GM12875 (cell line): ENCODE results near the gene RMND5B.
A peak's percentile ranks its signal among the peaks of the same experiment; 100 is the strongest.

Experiments used
- H3K4me3 ChIP-seq: one replicate; pipeline ENCODE4 v1.5.1; 2011; ENCODE audit warnings: low read depth, low read length, control low read depth
- CTCF ChIP-seq: IDR thresholded peaks from 2 replicates; pipeline ENCODE4 v1.5.1; 2011; ENCODE audit warnings: low read depth, mild to moderate bottlenecking, control low read depth, inconsistent platforms, low read length, moderate library complexity, borderline replicate concordance; ENCODE audit not compliant: insufficient read depth

Gene RMND5B

GRCh38 chr5:178149199-178149932 lies 18.6 kb downstream of the RMND5B start:
- TF ChIP-seq CTCF, result no peak
- no peak overlapping the region for H3K4me3 ChIP-seq

DNA sequence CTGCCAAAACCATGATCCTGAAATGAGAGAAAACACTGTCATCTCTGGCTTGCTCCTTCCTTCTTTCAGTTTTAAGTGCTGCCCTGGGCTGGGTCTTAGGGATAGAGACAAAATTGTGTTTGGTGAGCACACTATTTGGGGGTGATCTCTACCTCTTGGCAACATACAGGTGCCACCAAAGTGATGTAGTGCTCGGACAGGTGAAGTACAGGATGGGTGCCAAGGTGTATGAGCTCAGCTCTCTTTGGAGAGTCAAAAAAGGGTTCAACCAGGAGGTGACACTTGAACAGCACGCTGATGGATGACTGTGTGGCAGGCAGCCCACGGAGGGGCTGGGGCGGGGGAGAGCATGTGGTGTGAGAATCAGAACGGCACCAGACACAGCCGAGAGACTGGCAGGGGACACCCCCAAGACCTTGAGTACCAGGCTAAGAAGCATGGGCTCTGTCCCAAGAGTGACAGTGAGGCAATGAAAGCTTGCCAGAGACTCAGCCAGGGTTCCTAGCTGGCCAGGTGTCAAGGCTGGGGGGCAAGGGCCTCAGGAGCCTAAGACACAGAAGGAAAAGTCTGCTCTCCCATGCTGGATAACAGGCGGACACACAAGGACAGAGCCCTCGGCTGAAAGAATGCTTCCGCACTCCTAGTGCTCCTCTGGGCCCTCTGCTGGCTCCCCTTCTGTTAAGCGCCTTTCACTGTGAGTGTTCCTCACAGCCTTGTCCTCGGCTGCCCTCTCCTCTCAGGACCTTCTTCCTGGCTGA lies 20.3 kb downstream of the RMND5B start:
- no peak overlapping the region for H3K4me3 ChIP-seq
- no peak for TF ChIP-seq CTCF

GRCh38 chr5:178152491-178153444 lies 22.0 kb downstream of the RMND5B start:
- H3K4me3 ChIP-seq, result peak overlapping the region; percentile 83
- no peak for TF ChIP-seq CTCF

DNA sequence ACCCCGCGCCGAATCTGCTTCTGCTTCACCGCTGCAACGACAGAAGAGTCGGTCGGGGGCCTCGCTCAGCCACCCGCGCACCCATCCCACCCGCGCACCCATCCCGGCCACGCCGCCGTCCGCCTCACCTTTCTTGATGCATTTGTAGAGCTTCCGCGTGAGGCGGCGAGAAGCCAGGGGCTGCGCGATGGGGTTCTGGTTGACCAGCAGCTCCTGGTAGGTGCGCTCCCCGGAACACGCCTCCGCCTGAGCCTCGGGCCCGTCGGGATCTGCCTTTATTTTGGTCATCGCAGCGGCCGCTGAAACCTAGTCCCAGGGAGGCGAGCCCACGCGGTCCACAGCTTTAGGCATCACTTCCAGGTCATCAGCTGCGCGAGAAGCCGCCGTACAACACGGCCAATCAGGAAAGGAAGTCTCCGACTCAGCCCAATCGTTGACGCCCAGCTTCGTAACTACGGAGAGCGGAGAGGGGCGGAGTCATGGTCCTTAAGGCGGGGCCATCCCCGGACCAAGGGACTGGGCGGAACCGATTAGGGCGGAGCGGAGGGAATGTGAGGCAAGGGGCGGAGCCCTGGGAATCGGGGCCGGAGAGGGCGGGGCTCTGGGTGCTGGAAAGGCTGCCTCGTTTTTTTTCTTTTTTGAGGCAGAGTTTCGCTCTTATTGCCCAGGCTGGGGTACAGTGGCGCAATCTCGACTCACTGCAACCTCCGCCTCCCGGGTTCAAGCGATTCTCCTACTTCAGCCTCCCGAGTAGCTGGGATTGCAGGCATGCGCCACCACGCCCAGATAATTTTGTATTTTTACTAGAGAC lies 22.9 kb downstream of the RMND5B start, which contains the start of gene NHP2:
NHP2 (minus strand) TSS at position 356 of the 811 bp plus-strand sequence; CDS start at position 288, 68 bp downstream.
- H3K4me3 ChIP-seq, result peak within 1 kb of the TSS; percentile 83
- TF ChIP-seq CTCF, result no peak

GRCh38 chr5:178155065-178155464 lies 24.3 kb downstream of the RMND5B start:
- no peak for TF ChIP-seq CTCF
- no peak overlapping the region for H3K4me3 ChIP-seq

DNA sequence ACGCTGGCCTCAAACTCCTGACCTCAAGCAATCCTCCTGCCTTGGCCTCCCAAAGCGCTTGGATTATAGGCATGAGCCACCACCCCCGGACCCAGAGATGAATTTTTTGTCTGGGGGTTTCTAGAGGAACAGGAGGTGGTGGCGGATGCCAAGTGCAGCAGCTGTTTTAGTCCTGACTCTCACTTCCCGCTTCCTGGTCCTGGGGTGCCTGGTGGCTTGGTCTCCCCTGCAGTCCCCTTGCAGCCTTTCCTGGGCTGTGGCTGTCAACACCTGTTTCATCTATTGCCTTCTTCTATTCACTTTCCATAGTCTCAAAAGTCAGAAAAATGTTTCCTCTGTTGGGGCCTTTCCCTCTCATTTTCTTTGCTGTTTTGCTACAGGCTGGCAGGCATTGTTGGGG lies 29.4 kb downstream of the RMND5B start:
- H3K4me3 ChIP-seq, result no peak overlapping the region
- TF ChIP-seq CTCF, result no peak
